ENCODE results near the gene ACKR3.

ACKR3 gene

GRCh38 chr2:236616031-236616430 lies 46.4 kb downstream of the ACKR3 start:
- DNase-seq: no peak

- no peak for DNase-seq
These were observed 47.0 kb downstream of the ACKR3 start for GRCh38 chr2:236616624-236617023.

GRCh38 chr2:236617221-236617737 lies 47.7 kb downstream of the ACKR3 start:
- DNase-seq: no peak

GRCh38 chr2:236617796-236618195 lies 48.2 kb downstream of the ACKR3 start:
- DNase-seq: no peak

GRCh38 chr2:236618370-236618769 lies 48.7 kb downstream of the ACKR3 start:
- DNase-seq: no peak

- no peak for DNase-seq
These were observed 50.4 kb downstream of the ACKR3 start for GRCh38 chr2:236619910-236620612.

- DNase-seq: no peak
These were observed 52.2 kb downstream of the ACKR3 start for GRCh38 chr2:236621786-236622185.

- DNase-seq: no peak
These were observed 52.6 kb downstream of the ACKR3 start for GRCh38 chr2:236622201-236622600.

GRCh38 chr2:236622660-236623059 lies 53.0 kb downstream of the ACKR3 start:
- no peak for DNase-seq

GRCh38 chr2:236623816-236624215 lies 54.2 kb downstream of the ACKR3 start:
- no peak for DNase-seq

- DNase-seq: no peak
These were observed 55.6 kb downstream of the ACKR3 start for GRCh38 chr2:236625156-236625690.

GRCh38 chr2:236626391-236627150 lies 56.9 kb downstream of the ACKR3 start:
- no peak for DNase-seq

GRCh38 chr2:236627193-236627592 lies 57.6 kb downstream of the ACKR3 start:
- DNase-seq: no peak

GRCh38 chr2:236627841-236628240 lies 58.2 kb downstream of the ACKR3 start:
- no peak for DNase-seq

- DNase-seq: no peak
These were observed 58.8 kb downstream of the ACKR3 start for GRCh38 chr2:236628256-236628901.

- no peak for DNase-seq
These were observed 59.5 kb downstream of the ACKR3 start for GRCh38 chr2:236628981-236629605.

GRCh38 chr2:236629961-236630872 lies 60.6 kb downstream of the ACKR3 start:
- DNase-seq: no peak

GRCh38 chr2:236631281-236631855 lies 61.7 kb downstream of the ACKR3 start:
- DNase-seq: no peak

GRCh38 chr2:236631856-236632291 lies 62.2 kb downstream of the ACKR3 start:
- no peak for DNase-seq
